ENCODE data around the gene MPHOSPH10. TPM values are rescaled to one million over a fixed set of nuclear protein-coding genes. Genes with fewer than 3 reads are reported as not detected.

MPHOSPH10 gene
- total and polyA plus RNA-seq, 2 experiments from 2014 or later: 18.9 to 26.4 TPM

GRCh38 chr2:71153585-71154224, 23.3 kb downstream of the MPHOSPH10 start:
- H3K4me3 ChIP-seq: no peak overlapping the region
- no peaks in the 10 kb centered on the region for H3K4me1 ChIP-seq (ENCODE audit: insufficient read depth)
- no peak overlapping the region for H3K9ac ChIP-seq
- no peak overlapping the region for H3K27ac ChIP-seq
- H3K9me3 ChIP-seq (ENCODE audit: low read depth): no peaks in the 10 kb centered on the region
- no peaks in the 10 kb centered on the region for H3K9me2 ChIP-seq (ENCODE audit: insufficient read depth)
- whole genome bisulfite sequencing, 2 experiments (ENCODE audit: low coverage in 1 of 2, low lambda C conversion rate in 2 of 2, missing lambda C conversion rate in 2 of 2): 73 to 74% methylated on average over 11 of the region's 11 CpGs
- H3K27me3 ChIP-seq (replicated peaks; ENCODE audit: insufficient read depth): no peaks in the 10 kb centered on the region
- no peaks in the 10 kb centered on the region for H4K20me1 ChIP-seq (ENCODE audit: insufficient read depth)
- in situ Hi-C loops (cut with MboI): no loop called here
- DNase-seq: no peak
- TF ChIP-seq EZH2 (IDR thresholded peaks at IDR 0.05; ENCODE audit: insufficient read depth, poor library complexity, severe bottlenecking) (no peak), EZH2phosphoT487 (IDR thresholded peaks at IDR 0.05; ENCODE audit: insufficient read depth, low read depth) (no peak)
- peaks cover 12% of the 10 kb centered on the region for H3F3A ChIP-seq (ENCODE audit: insufficient read depth)
- H2AFZ ChIP-seq: no peak overlapping the region
- no peaks in the 10 kb centered on the region for H3K79me2 ChIP-seq (ENCODE audit: insufficient read depth)
- no peak overlapping the region for H3K4me2 ChIP-seq (ENCODE audit: unreplicated experiment)
- peaks cover 9% of the 10 kb centered on the region; the same call in 1 of the 2 replicates for H3K36me3 ChIP-seq (ENCODE audit: low read depth)

- Histone ChIP-seq H3K4me1 (ENCODE audit: insufficient read depth) (no peaks in the 10 kb centered on the region), H3K27me3 (replicated peaks; ENCODE audit: insufficient read depth) (no peaks in the 10 kb centered on the region), H2AFZ (no peak overlapping the region), H3K4me3 (no peak overlapping the region), H3K9me3 (ENCODE audit: low read depth) (no peaks in the 10 kb centered on the region), H3K9ac (no peak overlapping the region), H3K36me3 (ENCODE audit: low read depth) (peaks cover 3% of the 10 kb centered on the region; the same call in 1 of the 2 replicates), H3F3A (ENCODE audit: insufficient read depth) (peaks cover 7% of the 10 kb centered on the region; the same call in 1 of the 2 replicates), H3K79me2 (ENCODE audit: insufficient read depth) (no peaks in the 10 kb centered on the region), H3K27ac (no peak overlapping the region), H4K20me1 (ENCODE audit: insufficient read depth) (no peaks in the 10 kb centered on the region), H3K4me2 (ENCODE audit: unreplicated experiment) (no peak overlapping the region), H3K9me2 (ENCODE audit: insufficient read depth) (no peaks in the 10 kb centered on the region)
- 79 to 97% methylated on average over 8 of the region's 8 CpGs for WGBS, 2 experiments (ENCODE audit: low coverage in 1 of 2, low lambda C conversion rate in 2 of 2, missing lambda C conversion rate in 2 of 2)
- TF ChIP-seq EZH2 (IDR thresholded peaks at IDR 0.05; ENCODE audit: insufficient read depth, poor library complexity, severe bottlenecking) (no peak), EZH2phosphoT487 (IDR thresholded peaks at IDR 0.05; ENCODE audit: insufficient read depth, low read depth) (no peak)
- no peak for DNase-seq
- in situ Hi-C loops (cut with MboI): no loop called here
Measured at GRCh38 chr2:71154279-71154678, 23.8 kb downstream of the MPHOSPH10 start.

GRCh38 chr2:71154798-71155197, 24.4 kb downstream of the MPHOSPH10 start:
- in situ Hi-C loops (cut with MboI): no loop called here
- DNase-seq: peak; percentile 14
- H3K4me1 ChIP-seq (ENCODE audit: insufficient read depth): no peaks in the 10 kb centered on the region
- H3K79me2 ChIP-seq (ENCODE audit: insufficient read depth): no peaks in the 10 kb centered on the region
- no peak overlapping the region for H2AFZ ChIP-seq
- H3K9me3 ChIP-seq (ENCODE audit: low read depth): no peaks in the 10 kb centered on the region
- WGBS, 2 experiments (ENCODE audit: low coverage in 1 of 2, low lambda C conversion rate in 2 of 2, missing lambda C conversion rate in 2 of 2): 77 to 81% methylated on average over 6 of the region's 6 CpGs
- no peak overlapping the region for H3K9ac ChIP-seq
- H3K27ac ChIP-seq: no peak overlapping the region
- TF ChIP-seq EZH2phosphoT487 (IDR thresholded peaks at IDR 0.05; ENCODE audit: insufficient read depth, low read depth) (no peak), EZH2 (IDR thresholded peaks at IDR 0.05; ENCODE audit: insufficient read depth, poor library complexity, severe bottlenecking) (no peak)
- no peaks in the 10 kb centered on the region for H3K27me3 ChIP-seq (replicated peaks; ENCODE audit: insufficient read depth)
- H3K4me2 ChIP-seq (ENCODE audit: unreplicated experiment): no peak overlapping the region
- no peaks in the 10 kb centered on the region for H3K9me2 ChIP-seq (ENCODE audit: insufficient read depth)
- no peak overlapping the region for H3K4me3 ChIP-seq
- H3F3A ChIP-seq (ENCODE audit: insufficient read depth): 0 out of 2 replicates have a peak, but pooled peaks cover 3% of the 10 kb centered on the region
- H3K36me3 ChIP-seq (ENCODE audit: low read depth): no peaks in the 10 kb centered on the region
- H4K20me1 ChIP-seq (ENCODE audit: insufficient read depth): no peaks in the 10 kb centered on the region

GRCh38 chr2:71155846-71156245, 25.4 kb downstream of the MPHOSPH10 start:
- H4K20me1 ChIP-seq (ENCODE audit: insufficient read depth): no peaks in the 10 kb centered on the region
- TF ChIP-seq EZH2phosphoT487 (IDR thresholded peaks at IDR 0.05; ENCODE audit: insufficient read depth, low read depth) (no peak), EZH2 (IDR thresholded peaks at IDR 0.05; ENCODE audit: insufficient read depth, poor library complexity, severe bottlenecking) (no peak)
- DNase-seq: no peak
- H3K9me2 ChIP-seq (ENCODE audit: insufficient read depth): no peaks in the 10 kb centered on the region
- no peaks in the 10 kb centered on the region for H3F3A ChIP-seq (ENCODE audit: insufficient read depth)
- in situ Hi-C loops (cut with MboI): no loop called here
- no peak overlapping the region for H2AFZ ChIP-seq
- no peak overlapping the region for H3K4me3 ChIP-seq
- no peaks in the 10 kb centered on the region for H3K9me3 ChIP-seq (ENCODE audit: low read depth)
- H3K4me1 ChIP-seq (ENCODE audit: insufficient read depth): no peaks in the 10 kb centered on the region
- 92 to 93% methylated on average over 4 of the region's 4 CpGs for WGBS, 2 experiments (ENCODE audit: low coverage in 1 of 2, low lambda C conversion rate in 2 of 2, missing lambda C conversion rate in 2 of 2)
- no peak overlapping the region for H3K4me2 ChIP-seq (ENCODE audit: unreplicated experiment)
- H3K27ac ChIP-seq: no peak overlapping the region
- no peaks in the 10 kb centered on the region for H3K36me3 ChIP-seq (ENCODE audit: low read depth)
- no peaks in the 10 kb centered on the region for H3K27me3 ChIP-seq (replicated peaks; ENCODE audit: insufficient read depth)
- H3K79me2 ChIP-seq (ENCODE audit: insufficient read depth): no peaks in the 10 kb centered on the region
- no peak overlapping the region for H3K9ac ChIP-seq
